ENCODE data around the gene GRIN3A.

GRCh38 chr9:101625876-101626275 lies 112.6 kb downstream of the GRIN3A start:
- TF ChIP-seq CTCF (IDR thresholded peaks at IDR 0.05; ENCODE audit: low read depth, low read length, poor library complexity, severe bottlenecking) (no peak), EZH2phosphoT487 (IDR thresholded peaks at IDR 0.05; ENCODE audit: borderline replicate concordance, low read length) (no peak)
